DND-41 (cell line): ENCODE measurements around the gene IGSF9B.

Experiments
- EZH2 ChIP-seq: IDR thresholded peaks from 3 replicates; pipeline ENCODE4 v1.6.1; 2012; ENCODE audit warnings: borderline replicate concordance, low read depth, mild to moderate bottlenecking, moderate library complexity, low read length, inconsistent platforms; ENCODE audit not compliant: severe bottlenecking
- TF ChIP-seq, protein P1 (sequence below): IDR thresholded peaks from 2 replicates; pipeline ENCODE4 v1.5.1; 2012; ENCODE audit warnings: borderline replicate concordance, low read length, moderate library complexity, mild to moderate bottlenecking; ENCODE audit not compliant: poor library complexity, severe bottlenecking; ENCODE audit errors: extremely low read depth

DNA sequence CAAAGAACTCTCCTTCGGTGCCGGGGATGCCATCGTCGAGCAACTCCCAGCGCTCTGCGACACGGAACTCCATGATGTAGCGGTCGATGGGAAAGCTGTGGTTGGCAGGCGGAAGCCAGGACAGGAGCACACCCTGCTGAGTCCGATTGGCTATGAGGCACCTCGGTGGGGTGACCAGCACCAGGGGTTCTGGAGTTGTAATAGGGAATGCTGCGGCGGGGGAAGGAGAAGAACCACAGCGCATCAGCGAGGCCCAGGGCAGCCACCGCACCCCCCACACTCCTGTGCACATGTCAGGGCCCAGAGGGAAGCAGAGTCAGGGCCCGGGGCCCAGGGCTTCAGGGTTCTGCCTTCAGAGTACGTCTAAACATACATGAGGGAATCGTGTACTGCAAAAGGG, 31.0 kb downstream of the IGSF9B start:
- TF ChIP-seq, protein P1, sequence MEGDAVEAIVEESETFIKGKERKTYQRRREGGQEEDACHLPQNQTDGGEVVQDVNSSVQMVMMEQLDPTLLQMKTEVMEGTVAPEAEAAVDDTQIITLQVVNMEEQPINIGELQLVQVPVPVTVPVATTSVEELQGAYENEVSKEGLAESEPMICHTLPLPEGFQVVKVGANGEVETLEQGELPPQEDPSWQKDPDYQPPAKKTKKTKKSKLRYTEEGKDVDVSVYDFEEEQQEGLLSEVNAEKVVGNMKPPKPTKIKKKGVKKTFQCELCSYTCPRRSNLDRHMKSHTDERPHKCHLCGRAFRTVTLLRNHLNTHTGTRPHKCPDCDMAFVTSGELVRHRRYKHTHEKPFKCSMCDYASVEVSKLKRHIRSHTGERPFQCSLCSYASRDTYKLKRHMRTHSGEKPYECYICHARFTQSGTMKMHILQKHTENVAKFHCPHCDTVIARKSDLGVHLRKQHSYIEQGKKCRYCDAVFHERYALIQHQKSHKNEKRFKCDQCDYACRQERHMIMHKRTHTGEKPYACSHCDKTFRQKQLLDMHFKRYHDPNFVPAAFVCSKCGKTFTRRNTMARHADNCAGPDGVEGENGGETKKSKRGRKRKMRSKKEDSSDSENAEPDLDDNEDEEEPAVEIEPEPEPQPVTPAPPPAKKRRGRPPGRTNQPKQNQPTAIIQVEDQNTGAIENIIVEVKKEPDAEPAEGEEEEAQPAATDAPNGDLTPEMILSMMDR, result no peak
- no peak for TF ChIP-seq EZH2
